Kidney (tissue), 14 donors: ENCODE data around the gene TDP1. TPM values are rescaled to one million over a fixed set of nuclear protein-coding genes. Genes with fewer than 3 reads are reported as not detected.
A peak's percentile ranks its signal among the peaks of the same experiment; 100 is the strongest.

Experiments
- DNase-seq, 5 donors: peaks; one replicate each; pipeline ENCODE4 v3.0.0-alpha.2; 2013 to 2020
- FAIRE-seq: peaks from 2 replicates; lab custom pipeline; 2012; peaks lifted over from hg19 to GRCh38; lab: Jason Lieb, UNC
- H3K27ac ChIP-seq, 2 donors: one replicate each; pipeline ENCODE4 v1.7.0; 2013; ENCODE audit warnings: low read depth in 2 of 2, low read length in 2 of 2, inconsistent platforms in 1 of 2
- H3K27me3 ChIP-seq: one replicate; pipeline ENCODE4 v1.7.1; 2013; ENCODE audit warnings: low read length, inconsistent platforms; ENCODE audit not compliant: control insufficient read depth, insufficient read depth
- H3K36me3 ChIP-seq, 3 donors: one replicate each; pipeline versions ENCODE4 v1.7.0 to v1.7.1; 2013; ENCODE audit warnings: low read length in 3 of 3, control low read depth in 1 of 3, inconsistent platforms in 1 of 3; ENCODE audit not compliant: insufficient read depth in 3 of 3, control insufficient read depth in 2 of 3
- H3K4me1 ChIP-seq, 3 donors: one replicate each; pipeline versions ENCODE4 v1.7.0 to v1.7.1; 2013; ENCODE audit warnings: low read length in 3 of 3, inconsistent platforms in 1 of 3, low read depth in 1 of 3; ENCODE audit not compliant: control insufficient read depth in 2 of 3, insufficient read depth in 2 of 3
- H3K4me3 ChIP-seq, 3 donors: one replicate each; pipeline versions ENCODE4 v1.7.0 to v1.8.1; 2013; ENCODE audit warnings: low read length in 3 of 3, control low read depth in 1 of 3, inconsistent platforms in 1 of 3
- H3K9ac ChIP-seq, 3 donors: one replicate each; pipeline versions ENCODE4 v1.7.0 to v1.7.1; 2013; ENCODE audit warnings: low read length in 3 of 3, control low read depth in 1 of 3, inconsistent platforms in 1 of 3
- H3K9me3 ChIP-seq, 3 donors: one replicate each; pipeline versions ENCODE4 v1.7.0 to v1.7.1; 2013; ENCODE audit warnings: low read length in 3 of 3, control low read depth in 1 of 3, inconsistent platforms in 1 of 3; ENCODE audit not compliant: control insufficient read depth in 2 of 3, insufficient read depth in 1 of 3
- CTCF ChIP-seq: IDR thresholded peaks from 3 replicates; pipeline ENCODE4 v1.5.1; 2012; ENCODE audit warnings: mild to moderate bottlenecking, moderate library complexity, borderline replicate concordance; ENCODE audit not compliant: insufficient read depth; ENCODE audit errors: extremely low read depth
- intact Hi-C: fragments of 100-400 bp; cut with DNase I; formaldehyde crosslinking; loops from one replicate; pipeline ENCODE4 v1.11.1; 2022
- polyA plus RNA-seq: library from polyadenylated mRNA; stranded (reverse); fragments of 350-450 nt; fragmentation: Illumina TruSeq; extraction: RNeasy Lipid Tissue Mini Kit (QIAGEN cat#74804); gene quantifications from one replicate; pipeline ENCODE4 v1.2.3, GENCODE V29; 2014; ENCODE audit warnings: low read depth, low replicate concordance; ENCODE audit not compliant: insufficient read depth
- total RNA-seq: library from RNA; stranded (reverse); fragmentation: NEBNext Ultra II Directional; extraction: Animal tissue kit (Norgen Biotek cat#: 25700); gene quantifications from one replicate; pipeline ENCODE4 v1.2.1, GENCODE V29; 2021
- donor health status: control.
- donor health status: control.
- donor health status: control.
- donor health status: control.
- donor health status: control.
- donor health status: DM: yes; HTN: yes; CAD: no.
- donor health status: Normal renal cell carcinoma (clear cell type).

The TDP1 gene
- total and polyA plus RNA-seq, 2 donors from 2014 or later = 4.8 to 15.7 TPM

- H3K4me1 ChIP-seq = no peaks in the 10 kb centered on the region
- no peak for FAIRE-seq
These were observed 135.7 kb downstream of the TDP1 start for GRCh38 chr14:90091393-90091792.

GRCh38 chr14:90093942-90094595 is 138.3 kb downstream of the TDP1 start:
- Histone ChIP-seq H3K4me3 (no peak overlapping the region), H3K36me3 (no peaks in the 10 kb centered on the region), H3K9ac (no peak overlapping the region), H3K27me3 (no peaks in the 10 kb centered on the region), H3K9me3 (no peaks in the 10 kb centered on the region), H3K4me1 (no peaks in the 10 kb centered on the region), H3K27ac (no peak overlapping the region)
- intact Hi-C loops = no loop called here
- TF ChIP-seq CTCF = no peak
- no peak for DNase-seq
- FAIRE-seq = no peak

More at GRCh38 chr14:90091393-90091792, 135.7 kb downstream of the TDP1 start:
- no peaks in the 10 kb centered on the region for H3K36me3 ChIP-seq
- no peak overlapping the region for H3K4me3 ChIP-seq
- H3K27me3 ChIP-seq = no peaks in the 10 kb centered on the region
- DNase-seq = peak in 2 of 5 donors; percentile 57 to 79
- intact Hi-C loops = no loop called here
- no peak for TF ChIP-seq CTCF
- no peak overlapping the region for H3K27ac ChIP-seq
- H3K9me3 ChIP-seq = peaks cover 0 to 4% (median 0%) of the 10 kb centered on the region in 3 donors
- H3K9ac ChIP-seq = no peak overlapping the region

Other genes starting within 250 kb of the TDP1 start
- 8.9 TPM for gene EFCAB11, start 1.2 kb upstream of the TDP1 start, total RNA-seq
- 8.4 TPM for gene EFCAB11, start 1.2 kb upstream of the TDP1 start, polyA plus RNA-seq
- gene KCNK13, start 106.1 kb downstream of the TDP1 start, total RNA-seq = 1.4 TPM
- 6.3 TPM for gene KCNK13, start 106.1 kb downstream of the TDP1 start, polyA plus RNA-seq